ENCODE results near the gene SIRT7. TPM values are rescaled to one million over a fixed set of nuclear protein-coding genes. Genes with fewer than 3 reads are reported as not detected.

SIRT7 gene
- polyA plus RNA-seq, 2 donors = 64.9 to 84.0 TPM

GRCh38 chr17:81927152-81927652, 9.2 kb upstream of the SIRT7 start:
- WGBS, 2 donors = 0 to 1% methylated on average over 35 to 78 of the region's 78 CpGs
- Histone ChIP-seq H3K27me3 (ENCODE audit: control insufficient read depth in 1 of 2, insufficient read depth in 2 of 2, low read length in 2 of 2) (no peaks in the 10 kb centered on the region), H3K4me3 (ENCODE audit: low read depth in 1 of 2, low read length in 2 of 2) (peak overlapping the region; percentile 73 to 83), H3K27ac (ENCODE audit: low read depth in 2 of 2, low read length in 1 of 2) (peak overlapping the region; percentile 95 to 98), H3K36me3 (ENCODE audit: control insufficient read depth in 2 of 2, insufficient read depth in 2 of 2, low read length in 1 of 2) (peaks cover 0 to 7% of the 10 kb centered on the region in 2 donors), H3K9me3 (ENCODE audit: control insufficient read depth in 2 of 2, insufficient read depth in 1 of 2, low read depth in 1 of 2, low read length in 1 of 2) (no peaks in the 10 kb centered on the region), H3K4me1 (ENCODE audit: control insufficient read depth in 2 of 2, insufficient read depth in 2 of 2, low read length in 1 of 2) (peaks cover 22 to 30% of the 10 kb centered on the region in 2 donors)

- H3K4me1 ChIP-seq (ENCODE audit: control insufficient read depth in 2 of 2, insufficient read depth in 2 of 2, low read length in 1 of 2) = peaks cover 22 to 35% of the 10 kb centered on the region in 2 donors
- H3K27ac ChIP-seq (ENCODE audit: low read depth in 2 of 2, low read length in 1 of 2) = peak overlapping the region; percentile 95 to 98
- no peaks in the 10 kb centered on the region for H3K9me3 ChIP-seq (ENCODE audit: control insufficient read depth in 2 of 2, insufficient read depth in 1 of 2, low read depth in 1 of 2, low read length in 1 of 2)
- 0 to 1% methylated on average over 45 to 46 of the region's 46 CpGs for WGBS, 2 donors
- no peaks in the 10 kb centered on the region for H3K27me3 ChIP-seq (ENCODE audit: control insufficient read depth in 1 of 2, insufficient read depth in 2 of 2, low read length in 2 of 2)
- peak overlapping the region; percentile 73 to 83 for H3K4me3 ChIP-seq (ENCODE audit: low read depth in 1 of 2, low read length in 2 of 2)
- peaks cover 0 to 12% of the 10 kb centered on the region in 2 donors for H3K36me3 ChIP-seq (ENCODE audit: control insufficient read depth in 2 of 2, insufficient read depth in 2 of 2, low read length in 1 of 2)
Measured at GRCh38 chr17:81926451-81927151, 8.6 kb upstream of the SIRT7 start.

- Histone ChIP-seq H3K9me3 (ENCODE audit: control insufficient read depth in 2 of 2, insufficient read depth in 1 of 2, low read depth in 1 of 2, low read length in 1 of 2) (no peaks in the 10 kb centered on the region), H3K36me3 (ENCODE audit: control insufficient read depth in 2 of 2, insufficient read depth in 2 of 2, low read length in 1 of 2) (peaks cover 0 to 15% of the 10 kb centered on the region in 2 donors), H3K27me3 (ENCODE audit: control insufficient read depth in 1 of 2, insufficient read depth in 2 of 2, low read length in 2 of 2) (no peaks in the 10 kb centered on the region), H3K4me1 (ENCODE audit: control insufficient read depth in 2 of 2, insufficient read depth in 2 of 2, low read length in 1 of 2) (peaks cover 22 to 35% of the 10 kb centered on the region in 2 donors), H3K27ac (ENCODE audit: low read depth in 2 of 2, low read length in 1 of 2) (peak overlapping the region; percentile 95 to 98), H3K4me3 (ENCODE audit: low read depth in 1 of 2, low read length in 2 of 2) (peak overlapping the region; percentile 73 to 83)
- 53 to 56% methylated on average over 10 of the region's 10 CpGs for WGBS, 2 donors
Measured at GRCh38 chr17:81925860-81926450, 8.0 kb upstream of the SIRT7 start.

GRCh38 chr17:81924557-81925532, 6.9 kb upstream of the SIRT7 start:
- 59 to 67% methylated on average over 21 of the region's 21 CpGs for WGBS, 2 donors
- Histone ChIP-seq H3K36me3 (ENCODE audit: control insufficient read depth in 2 of 2, insufficient read depth in 2 of 2, low read length in 1 of 2) (peaks cover 4 to 17% of the 10 kb centered on the region in 2 donors), H3K4me3 (ENCODE audit: low read depth in 1 of 2, low read length in 2 of 2) (no peak overlapping the region), H3K27ac (ENCODE audit: low read depth in 2 of 2, low read length in 1 of 2) (peak overlapping the region; percentile 47 to 90), H3K27me3 (ENCODE audit: control insufficient read depth in 1 of 2, insufficient read depth in 2 of 2, low read length in 2 of 2) (no peaks in the 10 kb centered on the region), H3K9me3 (ENCODE audit: control insufficient read depth in 2 of 2, insufficient read depth in 1 of 2, low read depth in 1 of 2, low read length in 1 of 2) (no peaks in the 10 kb centered on the region), H3K4me1 (ENCODE audit: control insufficient read depth in 2 of 2, insufficient read depth in 2 of 2, low read length in 1 of 2) (peaks cover 25 to 35% of the 10 kb centered on the region in 2 donors)

GRCh38 chr17:81923302-81924260, 5.6 kb upstream of the SIRT7 start:
- Histone ChIP-seq H3K36me3 (ENCODE audit: control insufficient read depth in 2 of 2, insufficient read depth in 2 of 2, low read length in 1 of 2) (peaks cover 4 to 17% of the 10 kb centered on the region in 2 donors), H3K9me3 (ENCODE audit: control insufficient read depth in 2 of 2, insufficient read depth in 1 of 2, low read depth in 1 of 2, low read length in 1 of 2) (no peaks in the 10 kb centered on the region), H3K4me1 (ENCODE audit: control insufficient read depth in 2 of 2, insufficient read depth in 2 of 2, low read length in 1 of 2) (peaks cover 25 to 38% of the 10 kb centered on the region in 2 donors), H3K27ac (ENCODE audit: low read depth in 2 of 2, low read length in 1 of 2) (peak overlapping the region; percentile 81 to 90), H3K4me3 (ENCODE audit: low read depth in 1 of 2, low read length in 2 of 2) (peak overlapping the region; percentile 38 to 42), H3K27me3 (ENCODE audit: control insufficient read depth in 1 of 2, insufficient read depth in 2 of 2, low read length in 2 of 2) (no peaks in the 10 kb centered on the region)
- 24 to 25% methylated on average over 32 of the region's 32 CpGs for WGBS, 2 donors

GRCh38 chr17:81922566-81923301, 4.8 kb upstream of the SIRT7 start:
- 89 to 91% methylated on average over 53 to 58 of the region's 58 CpGs for WGBS, 2 donors
- peaks cover 4 to 17% of the 10 kb centered on the region in 2 donors for H3K36me3 ChIP-seq (ENCODE audit: control insufficient read depth in 2 of 2, insufficient read depth in 2 of 2, low read length in 1 of 2)

GRCh38 chr17:81921996-81922565, 4.1 kb upstream of the SIRT7 start:
- H3K9me3 ChIP-seq (ENCODE audit: control insufficient read depth in 2 of 2, insufficient read depth in 1 of 2, low read depth in 1 of 2, low read length in 1 of 2) = no peaks in the 10 kb centered on the region
- H3K36me3 ChIP-seq (ENCODE audit: control insufficient read depth in 2 of 2, insufficient read depth in 2 of 2, low read length in 1 of 2) = peaks cover 4 to 17% of the 10 kb centered on the region in 2 donors
- no peaks in the 10 kb centered on the region for H3K27me3 ChIP-seq (ENCODE audit: control insufficient read depth in 1 of 2, insufficient read depth in 2 of 2, low read length in 2 of 2)
- H3K4me1 ChIP-seq (ENCODE audit: control insufficient read depth in 2 of 2, insufficient read depth in 2 of 2, low read length in 1 of 2) = peaks cover 25 to 35% of the 10 kb centered on the region in 2 donors
- no peak overlapping the region for H3K4me3 ChIP-seq (ENCODE audit: low read depth in 1 of 2, low read length in 2 of 2)
- 94 to 95% methylated on average over 23 of the region's 23 CpGs for whole genome bisulfite sequencing, 2 donors
- H3K27ac ChIP-seq (ENCODE audit: low read depth in 2 of 2, low read length in 1 of 2) = no peak overlapping the region

More at GRCh38 chr17:81922566-81923301, 4.8 kb upstream of the SIRT7 start:
- Histone ChIP-seq H3K9me3 (ENCODE audit: control insufficient read depth in 2 of 2, insufficient read depth in 1 of 2, low read depth in 1 of 2, low read length in 1 of 2) (no peaks in the 10 kb centered on the region), H3K27me3 (ENCODE audit: control insufficient read depth in 1 of 2, insufficient read depth in 2 of 2, low read length in 2 of 2) (no peaks in the 10 kb centered on the region), H3K4me3 (ENCODE audit: low read depth in 1 of 2, low read length in 2 of 2) (peak overlapping the region; percentile 12 to 38), H3K4me1 (ENCODE audit: control insufficient read depth in 2 of 2, insufficient read depth in 2 of 2, low read length in 1 of 2) (peaks cover 25 to 35% of the 10 kb centered on the region in 2 donors), H3K27ac (ENCODE audit: low read depth in 2 of 2, low read length in 1 of 2) (peak overlapping the region; percentile 81 to 90)

- no peaks in the 10 kb centered on the region for H3K27me3 ChIP-seq (ENCODE audit: control insufficient read depth in 1 of 2, insufficient read depth in 2 of 2, low read length in 2 of 2)
- no peaks in the 10 kb centered on the region for H3K9me3 ChIP-seq (ENCODE audit: control insufficient read depth in 2 of 2, insufficient read depth in 1 of 2, low read depth in 1 of 2, low read length in 1 of 2)
- 88 to 89% methylated on average over 3 of the region's 3 CpGs for WGBS, 2 donors
- peaks cover 25 to 39% of the 10 kb centered on the region in 2 donors for H3K4me1 ChIP-seq (ENCODE audit: control insufficient read depth in 2 of 2, insufficient read depth in 2 of 2, low read length in 1 of 2)
- no peak overlapping the region for H3K4me3 ChIP-seq (ENCODE audit: low read depth in 1 of 2, low read length in 2 of 2)
- H3K27ac ChIP-seq (ENCODE audit: low read depth in 2 of 2, low read length in 1 of 2) = no peak overlapping the region
- peaks cover 4 to 17% of the 10 kb centered on the region in 2 donors for H3K36me3 ChIP-seq (ENCODE audit: control insufficient read depth in 2 of 2, insufficient read depth in 2 of 2, low read length in 1 of 2)
Measured at GRCh38 chr17:81921537-81921862, 3.5 kb upstream of the SIRT7 start.

All from esophagus (tissue), 2 donors.